ENCODE results near the gene ST6GAL1. TPM values are rescaled to one million over a fixed set of nuclear protein-coding genes. Genes with fewer than 3 reads are reported as not detected.
"Not testable (repeated sequence)": the region's sequence is repeated elsewhere in the genome, so short reads cannot be mapped to it uniquely, and the experiment has no call there.

Gene ST6GAL1
- total RNA-seq, 1 donor from 2014 or later = 5.5 TPM

DNA sequence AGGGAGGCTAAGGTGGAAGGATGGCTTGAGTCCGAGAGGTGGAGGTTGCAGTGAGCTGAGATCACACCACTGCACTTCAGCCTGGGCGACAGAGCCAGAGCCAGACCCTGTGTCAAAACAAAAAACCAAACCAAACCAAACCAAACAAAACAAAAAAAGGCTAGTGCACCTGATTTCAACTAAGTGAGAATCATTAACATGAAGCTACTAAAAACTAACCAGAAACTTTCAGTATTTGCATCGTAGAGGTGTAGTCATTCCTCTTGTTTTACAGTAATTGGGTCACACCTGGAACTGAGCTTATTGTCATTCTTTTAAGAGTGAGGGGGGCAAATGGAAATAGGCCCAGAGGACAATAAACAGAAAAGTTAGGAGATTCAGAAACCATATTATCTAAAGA lies 58.5 kb downstream of the ST6GAL1 start:
- FAIRE-seq (no peak), DNase-seq (ENCODE audit: low read depth) (no peak)
- H3K36me3 ChIP-seq (ENCODE audit: control insufficient read depth, insufficient read depth, low read length) = no peaks in the 10 kb centered on the region
- H3K27me3 ChIP-seq (ENCODE audit: control insufficient read depth, insufficient read depth, low read length) = no peaks in the 10 kb centered on the region
- TF ChIP-seq CTCF (IDR thresholded peaks at IDR 0.05; ENCODE audit: insufficient read depth, low read length, severe bottlenecking) = no peak
- no peak overlapping the region for H3K4me3 ChIP-seq (ENCODE audit: low read depth, low read length)

DNA sequence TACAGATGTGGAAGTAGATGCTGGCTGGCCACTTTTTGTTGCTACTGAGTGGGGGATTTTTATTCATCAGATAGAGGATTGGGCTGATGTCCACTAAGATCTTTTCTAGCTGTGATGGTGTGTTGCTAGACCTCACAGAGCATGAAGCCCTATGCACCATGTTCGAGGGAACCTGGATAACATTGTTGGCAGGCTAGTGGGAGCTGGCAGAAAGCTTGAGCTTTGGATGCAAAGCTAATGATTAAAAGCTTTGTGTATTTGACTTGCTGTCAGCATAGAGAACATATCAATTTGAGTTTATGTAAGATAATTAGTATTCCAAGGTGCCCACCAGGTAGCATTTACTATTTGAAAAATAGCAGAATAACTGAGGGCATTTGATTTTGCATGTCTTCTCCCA lies 59.1 kb downstream of the ST6GAL1 start:
- Histone ChIP-seq H3K27me3 (ENCODE audit: control insufficient read depth, insufficient read depth, low read length) (no peaks in the 10 kb centered on the region), H3K36me3 (ENCODE audit: control insufficient read depth, insufficient read depth, low read length) (no peaks in the 10 kb centered on the region), H3K4me3 (ENCODE audit: low read depth, low read length) (no peak overlapping the region)
- FAIRE-seq = no peak
- TF ChIP-seq CTCF (IDR thresholded peaks at IDR 0.05; ENCODE audit: insufficient read depth, low read length, severe bottlenecking) = no peak
- no peak for DNase-seq (ENCODE audit: low read depth)

DNA sequence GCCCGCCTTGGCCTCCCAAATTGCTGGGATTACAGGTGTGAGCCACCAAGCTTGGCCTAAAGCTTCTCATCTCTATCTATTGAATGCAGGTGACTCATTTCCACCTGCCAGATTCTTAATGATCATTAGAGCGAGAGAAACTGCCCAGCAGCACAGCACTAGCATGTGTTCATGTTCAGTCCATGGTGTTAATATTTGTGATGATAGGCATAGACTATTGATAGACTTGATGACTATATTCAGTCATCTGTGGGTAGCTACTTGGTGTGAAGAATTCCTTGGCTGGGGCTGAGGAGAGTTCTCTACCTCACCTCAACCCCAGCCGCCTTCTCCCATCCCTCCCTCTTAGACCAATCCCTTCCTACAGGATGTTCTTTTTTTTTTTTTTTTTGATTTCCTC lies 60.0 kb downstream of the ST6GAL1 start:
- Histone ChIP-seq H3K27me3 (ENCODE audit: control insufficient read depth, insufficient read depth, low read length) (no peaks in the 10 kb centered on the region), H3K4me3 (ENCODE audit: low read depth, low read length) (no peak overlapping the region), H3K36me3 (ENCODE audit: control insufficient read depth, insufficient read depth, low read length) (no peaks in the 10 kb centered on the region)
- FAIRE-seq = no peak
- peak; percentile 23 for DNase-seq (ENCODE audit: low read depth)
- TF ChIP-seq CTCF (IDR thresholded peaks at IDR 0.05; ENCODE audit: insufficient read depth, low read length, severe bottlenecking) = no peak

- FAIRE-seq = no peak
- Histone ChIP-seq H3K27me3 (ENCODE audit: control insufficient read depth, insufficient read depth, low read length) (no peaks in the 10 kb centered on the region), H3K4me3 (ENCODE audit: low read depth, low read length) (no peak overlapping the region), H3K36me3 (ENCODE audit: control insufficient read depth, insufficient read depth, low read length) (no peaks in the 10 kb centered on the region)
- TF ChIP-seq CTCF (IDR thresholded peaks at IDR 0.05; ENCODE audit: insufficient read depth, low read length, severe bottlenecking) = no peak
- peak; percentile 92 for DNase-seq (ENCODE audit: low read depth)
Measured at GRCh38 chr3:186990878-186991308, 60.6 kb downstream of the ST6GAL1 start.

DNA sequence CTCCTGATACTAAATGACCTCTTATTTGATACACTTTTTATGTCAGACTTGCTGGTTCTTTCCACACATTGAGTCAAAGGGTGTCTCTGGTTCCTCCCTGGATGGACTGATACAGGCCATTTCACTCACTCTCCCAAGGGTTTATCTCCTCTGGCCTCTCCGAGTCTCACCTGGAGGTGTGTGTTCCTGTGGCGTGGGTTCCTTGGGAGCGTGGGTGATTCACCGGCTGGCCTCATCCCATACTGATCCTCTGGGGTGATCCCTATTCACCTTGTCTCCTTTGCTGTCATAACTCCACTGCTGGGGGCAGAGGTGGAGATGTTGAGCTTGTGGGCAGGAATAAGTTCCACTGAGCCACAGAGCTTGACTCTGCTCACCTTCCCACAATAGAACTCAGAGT lies 61.1 kb downstream of the ST6GAL1 start:
- no peak for FAIRE-seq
- no peak for TF ChIP-seq CTCF (IDR thresholded peaks at IDR 0.05; ENCODE audit: insufficient read depth, low read length, severe bottlenecking)
- peak; percentile 48 for DNase-seq (ENCODE audit: low read depth)
- H3K4me3 ChIP-seq (ENCODE audit: low read depth, low read length) = no peak overlapping the region
- H3K36me3 ChIP-seq (ENCODE audit: control insufficient read depth, insufficient read depth, low read length) = no peaks in the 10 kb centered on the region
- H3K27me3 ChIP-seq (ENCODE audit: control insufficient read depth, insufficient read depth, low read length) = no peaks in the 10 kb centered on the region

DNA sequence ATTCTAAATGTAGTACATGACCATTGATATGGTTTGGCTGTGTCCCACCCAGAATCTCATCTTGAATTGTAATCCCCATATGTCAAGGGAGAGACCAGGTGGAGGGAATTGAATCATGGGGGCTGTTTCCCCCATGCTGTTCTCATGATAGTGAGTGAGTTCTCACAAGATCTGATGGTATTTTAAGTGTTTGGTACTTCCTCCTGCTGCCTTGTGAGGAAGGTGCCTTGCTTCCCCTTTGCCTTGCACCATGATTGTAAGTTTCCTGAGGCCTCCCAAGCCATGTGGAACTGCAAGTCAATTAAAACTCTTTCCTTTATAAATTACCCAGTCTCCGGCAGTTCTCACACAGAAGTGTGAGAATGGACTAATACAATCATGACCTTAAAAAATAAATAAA lies 61.8 kb downstream of the ST6GAL1 start:
- FAIRE-seq; H3K4me3 ChIP-seq (ENCODE audit: low read depth, low read length); H3K36me3 ChIP-seq (ENCODE audit: control insufficient read depth, insufficient read depth, low read length); H3K27me3 ChIP-seq (ENCODE audit: control insufficient read depth, insufficient read depth, low read length); DNase-seq (ENCODE audit: low read depth): not testable (repeated sequence)

Measured in bronchial epithelial cell (primary cell).